Measurements from ENCODE around the gene MAP3K2. TPM values are rescaled to one million over a fixed set of nuclear protein-coding genes. Genes with fewer than 3 reads are reported as not detected.
"Not testable (repeated sequence)": the region's sequence is repeated elsewhere in the genome, so short reads cannot be mapped to it uniquely, and the experiment has no call there.

The MAP3K2 gene
- total RNA-seq, 2 experiments from 2014 or later: 103 to 105 TPM

DNA sequence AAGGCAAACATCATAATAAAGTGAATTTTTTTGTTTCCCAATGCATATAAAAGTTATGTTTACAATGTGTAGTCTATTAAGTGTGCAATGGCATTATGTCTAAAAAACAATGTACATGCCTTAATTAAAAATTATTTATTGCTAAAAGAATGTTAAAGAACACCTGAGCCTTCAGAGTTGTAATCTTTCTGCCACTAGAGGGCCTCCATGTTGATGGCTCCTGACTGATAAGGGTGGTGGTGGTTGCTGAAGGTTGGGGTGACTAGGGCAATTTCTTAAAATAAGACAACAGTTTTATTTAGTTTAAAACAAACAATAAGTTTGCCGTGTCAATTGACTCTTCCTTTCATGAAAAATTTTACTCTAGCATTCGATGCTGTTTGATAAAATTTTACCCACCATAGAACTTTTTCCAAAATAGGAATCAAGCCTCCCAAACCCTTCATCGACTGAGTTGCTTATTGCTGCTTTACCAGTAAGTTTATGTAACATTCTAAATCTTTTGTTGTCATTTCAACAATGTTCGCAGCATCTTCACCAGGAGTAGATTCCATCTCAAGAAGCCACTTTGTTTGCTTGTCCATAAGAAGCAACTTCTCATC lies 32.3 kb downstream of the MAP3K2 start:
- Mint-ChIP-seq H3K27ac (peak overlapping the region; percentile 1), H3K36me3 (ENCODE audit: low read depth) (peaks cover 7% of the 10 kb centered on the region), H3K9me3 (no peaks in the 10 kb centered on the region), H3K4me1 (ENCODE audit: low read depth) (peaks cover 82% of the 10 kb centered on the region), H3K4me3 (no peak overlapping the region), H3K27me3 (no peaks in the 10 kb centered on the region)
- peaks cover 0 to 3% of the 10 kb centered on the region in 2 experiments for H3K9me3 ChIP-seq (ENCODE audit: control insufficient read depth in 1 of 2, insufficient read depth in 1 of 2, low read length in 2 of 2)
- POLR2A ChIA-PET: no interaction called here
- CTCF ChIA-PET: no interaction called here
- intact Hi-C loops (cut with DNase I, micrococcal nuclease): loop anchor here (1.0 to 5.0 kb wide), 4 partner anchors 61 to 123 kb away; no protein-coding TSS in a partner anchor
- DNase-seq: peak in 10 of 14 experiments; percentile 6 to 73 (median 22)
- no peak overlapping the region for H3K4me3 ChIP-seq (ENCODE audit: low read length)
- no peaks in the 10 kb centered on the region for H3K27me3 ChIP-seq (ENCODE audit: control insufficient read depth in 1 of 2, insufficient read depth in 2 of 2, low read length in 2 of 2)
- ATAC-seq (ENCODE audit: poor library complexity): peak; percentile 81
- H3K36me3 ChIP-seq (ENCODE audit: insufficient read depth, low read length): no peaks in the 10 kb centered on the region
- peak; percentile 79 for TF ChIP-seq CTCF (IDR thresholded peaks at IDR 0.05)
- H3K4me1 ChIP-seq (ENCODE audit: insufficient read depth, low read length): no peaks in the 10 kb centered on the region
- H3K27ac ChIP-seq (ENCODE audit: low read depth in 1 of 2, low read length in 2 of 2): no peak overlapping the region

GRCh38 chr2:127353873-127354676 lies 33.7 kb downstream of the MAP3K2 start:
- H3K4me3 Mint-ChIP-seq; CTCF ChIA-PET; H3K9me3 ChIP-seq (ENCODE audit: control insufficient read depth in 1 of 2, insufficient read depth in 1 of 2, low read length in 2 of 2); H3K27ac ChIP-seq (ENCODE audit: low read depth in 1 of 2, low read length in 2 of 2); DNase-seq; H3K9me3 Mint-ChIP-seq; H3K36me3 Mint-ChIP-seq (ENCODE audit: low read depth); ATAC-seq (ENCODE audit: poor library complexity); H3K27me3 Mint-ChIP-seq; H3K4me3 ChIP-seq (ENCODE audit: low read length); H3K36me3 ChIP-seq (ENCODE audit: insufficient read depth, low read length); H3K27ac Mint-ChIP-seq; H3K4me1 ChIP-seq (ENCODE audit: insufficient read depth, low read length); POLR2A ChIA-PET; H3K27me3 ChIP-seq (ENCODE audit: control insufficient read depth in 1 of 2, insufficient read depth in 2 of 2, low read length in 2 of 2): not testable (repeated sequence)
- intact Hi-C loops (cut with DNase I, micrococcal nuclease): loop anchor here (2.0 kb wide), 2 partner anchors 63 to 125 kb away; no protein-coding TSS in a partner anchor
- peaks cover 82% of the 10 kb centered on the region for H3K4me1 Mint-ChIP-seq (ENCODE audit: low read depth)

DNA sequence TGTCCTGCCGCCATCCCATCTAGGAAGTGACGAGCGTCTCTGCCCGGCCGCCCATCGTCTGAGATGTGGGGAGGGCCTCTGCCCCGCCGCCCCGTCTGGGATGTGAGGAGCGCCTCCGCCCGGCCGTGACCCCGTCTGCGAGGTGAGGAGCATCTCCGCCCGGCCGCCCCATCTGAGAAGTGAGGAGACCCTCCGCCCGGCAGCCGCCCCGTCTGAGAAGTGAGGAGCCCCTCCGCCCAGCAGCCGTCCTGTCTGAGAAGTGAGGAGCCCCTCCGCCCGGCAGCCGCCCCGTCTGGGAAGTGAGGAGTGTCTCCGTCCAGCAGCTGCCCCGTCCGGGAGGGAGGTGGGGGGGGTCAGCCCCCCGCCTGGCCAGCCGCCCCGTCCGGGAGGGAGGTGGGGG lies 34.6 kb downstream of the MAP3K2 start:
- H3K4me3 Mint-ChIP-seq; H3K9me3 Mint-ChIP-seq; H3K36me3 Mint-ChIP-seq (ENCODE audit: low read depth); CTCF ChIA-PET; H3K9me3 ChIP-seq (ENCODE audit: control insufficient read depth in 1 of 2, insufficient read depth in 1 of 2, low read length in 2 of 2); intact Hi-C loops (cut with DNase I, micrococcal nuclease); H3K4me1 ChIP-seq (ENCODE audit: insufficient read depth, low read length); POLR2A ChIA-PET; H3K27me3 Mint-ChIP-seq; H3K27me3 ChIP-seq (ENCODE audit: control insufficient read depth in 1 of 2, insufficient read depth in 2 of 2, low read length in 2 of 2); DNase-seq; H3K36me3 ChIP-seq (ENCODE audit: insufficient read depth, low read length); H3K4me3 ChIP-seq (ENCODE audit: low read length); H3K27ac ChIP-seq (ENCODE audit: low read depth in 1 of 2, low read length in 2 of 2); H3K27ac Mint-ChIP-seq; ATAC-seq (ENCODE audit: poor library complexity): not testable (repeated sequence)
- peaks cover 81% of the 10 kb centered on the region for H3K4me1 Mint-ChIP-seq (ENCODE audit: low read depth)

- Mint-ChIP-seq H3K4me1 (ENCODE audit: low read depth) (peaks cover 79% of the 10 kb centered on the region), H3K4me3 (peak overlapping the region; percentile 22), H3K27me3 (no peaks in the 10 kb centered on the region), H3K36me3 (ENCODE audit: low read depth) (peaks cover 7% of the 10 kb centered on the region), H3K9me3 (no peaks in the 10 kb centered on the region), H3K27ac (no peak overlapping the region)
- CTCF ChIA-PET: interaction anchor here (1.6 kb wide), 1 partner anchor 127 kb away, joined by 4 read pairs; no protein-coding TSS in a partner anchor
- Histone ChIP-seq H3K27ac (ENCODE audit: low read depth in 1 of 2, low read length in 2 of 2) (no peak overlapping the region), H3K4me3 (ENCODE audit: low read length) (no peak overlapping the region), H3K27me3 (ENCODE audit: control insufficient read depth in 1 of 2, insufficient read depth in 2 of 2, low read length in 2 of 2) (no peaks in the 10 kb centered on the region), H3K4me1 (ENCODE audit: insufficient read depth, low read length) (peaks cover 4% of the 10 kb centered on the region), H3K36me3 (ENCODE audit: insufficient read depth, low read length) (no peaks in the 10 kb centered on the region), H3K9me3 (ENCODE audit: control insufficient read depth in 1 of 2, insufficient read depth in 1 of 2, low read length in 2 of 2) (no peaks in the 10 kb centered on the region)
- ATAC-seq (ENCODE audit: poor library complexity) (no peak), DNase-seq (no peak)
- TF ChIP-seq CTCF (IDR thresholded peaks at IDR 0.05): no peak
- POLR2A ChIA-PET: no interaction called here
- intact Hi-C loops (cut with DNase I, micrococcal nuclease): no loop called here
Measured at GRCh38 chr2:127351603-127352002, 36.2 kb downstream of the MAP3K2 start.
